Measurements from ENCODE around the gene CDK19.
"Not testable (repeated sequence)": the region's sequence is repeated elsewhere in the genome, so short reads cannot be mapped to it uniquely, and the experiment has no call there.

The CDK19 gene

DNA sequence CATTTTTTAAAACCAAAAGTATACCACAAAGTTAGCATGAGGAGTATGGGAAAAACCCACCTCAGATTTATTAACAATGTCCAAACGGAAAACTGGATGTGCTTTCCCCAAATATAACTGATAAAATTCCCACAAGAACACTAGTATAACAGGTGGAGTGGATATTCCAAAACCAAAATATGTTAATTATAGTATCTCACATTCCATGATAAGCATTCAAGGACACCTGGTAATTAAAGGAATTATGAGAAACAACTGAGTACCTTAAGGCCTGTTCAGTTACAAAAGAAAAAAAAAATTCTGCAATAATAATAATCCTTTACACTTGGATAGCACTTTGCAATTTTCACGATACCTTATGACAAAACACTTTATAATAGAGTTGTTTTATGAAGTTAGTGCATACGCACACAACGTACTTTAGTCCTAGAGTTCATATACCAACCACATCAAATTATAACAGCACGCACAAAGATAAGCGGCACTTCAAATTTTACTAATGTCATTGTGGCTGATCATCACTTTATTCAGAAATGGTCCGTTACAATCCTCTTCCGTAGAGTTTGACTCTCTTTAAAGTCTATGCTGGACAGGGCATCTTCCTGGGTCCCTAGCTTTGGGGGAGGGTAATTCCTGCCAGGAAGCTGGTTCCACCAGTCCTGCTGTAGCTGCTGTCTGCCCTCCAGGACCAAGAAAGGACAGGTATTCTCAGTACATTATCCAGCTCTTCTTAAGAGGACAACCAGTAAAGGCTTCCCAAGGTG lies 1.7 kb downstream of the CDK19 start:
- no peak for DNase-seq

DNA sequence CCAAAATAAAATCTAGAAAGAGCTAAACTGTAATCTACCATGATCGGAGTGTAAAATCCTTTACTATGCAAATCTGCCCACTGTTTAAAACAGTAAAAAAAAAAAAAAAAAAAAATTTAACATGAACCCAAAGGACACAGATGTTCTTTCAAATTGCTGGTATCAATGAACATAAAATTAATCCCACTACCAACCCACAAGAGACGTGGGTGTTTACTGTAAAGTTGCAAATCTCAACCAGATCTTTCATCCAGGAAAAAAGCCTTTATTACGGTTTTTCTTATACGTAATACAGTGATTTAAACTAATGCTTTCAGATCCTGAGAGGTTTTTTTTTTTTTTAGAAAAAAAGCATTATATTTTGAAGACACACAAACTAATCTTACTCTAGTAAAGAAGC lies 2.5 kb downstream of the CDK19 start:
- DNase-seq, result no peak

DNA sequence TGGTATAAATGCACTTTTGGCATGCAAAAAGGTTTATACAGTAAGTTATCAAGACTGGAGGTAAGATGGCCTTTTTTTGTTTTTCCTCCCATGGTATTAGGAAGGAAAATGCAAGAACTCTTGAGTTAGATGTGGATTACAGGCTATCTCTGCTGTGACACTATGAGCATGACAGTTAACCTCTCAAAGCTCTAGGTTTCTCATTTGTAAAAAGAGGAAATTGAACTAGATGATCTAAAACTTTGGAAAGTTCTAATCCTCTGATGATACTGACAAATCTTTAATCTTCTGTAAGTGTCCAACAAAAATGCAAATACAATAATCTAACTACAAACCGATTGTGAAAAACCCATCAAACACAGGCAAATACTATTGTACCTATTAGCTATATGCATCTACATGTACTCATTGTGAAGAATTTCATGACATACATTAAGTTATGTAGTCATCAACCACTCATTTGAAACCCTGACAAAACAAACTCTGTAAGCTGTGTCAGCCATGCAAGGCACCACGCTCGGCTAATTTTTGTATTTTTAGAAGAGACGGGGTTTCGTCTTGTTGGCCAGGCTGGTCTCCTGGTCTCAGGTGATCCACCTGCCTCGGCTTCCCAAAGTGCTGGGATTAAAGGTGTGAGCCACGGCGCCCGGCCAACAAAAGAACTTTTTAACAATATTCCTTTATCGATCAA lies 4.2 kb downstream of the CDK19 start:
- no peak for DNase-seq

DNA sequence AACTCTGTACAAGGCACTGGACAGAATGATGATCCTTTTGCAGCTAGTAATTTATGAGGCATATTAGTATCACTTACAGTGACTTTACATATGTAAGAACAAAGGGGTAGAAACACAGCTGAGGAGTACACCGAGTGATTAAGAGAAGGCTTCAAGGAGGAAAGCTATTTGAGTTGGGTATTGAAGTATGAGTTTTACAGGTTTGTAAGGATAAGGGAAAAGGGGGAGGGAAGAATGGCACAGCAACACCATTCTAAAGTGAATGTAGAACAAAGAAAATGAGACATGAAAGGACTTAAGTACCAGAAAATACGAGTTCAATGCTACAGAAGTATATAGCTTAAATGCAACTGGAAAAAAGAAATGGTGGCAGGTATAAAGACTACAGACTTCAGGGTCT lies 5.5 kb downstream of the CDK19 start:
- no peak for DNase-seq

DNA sequence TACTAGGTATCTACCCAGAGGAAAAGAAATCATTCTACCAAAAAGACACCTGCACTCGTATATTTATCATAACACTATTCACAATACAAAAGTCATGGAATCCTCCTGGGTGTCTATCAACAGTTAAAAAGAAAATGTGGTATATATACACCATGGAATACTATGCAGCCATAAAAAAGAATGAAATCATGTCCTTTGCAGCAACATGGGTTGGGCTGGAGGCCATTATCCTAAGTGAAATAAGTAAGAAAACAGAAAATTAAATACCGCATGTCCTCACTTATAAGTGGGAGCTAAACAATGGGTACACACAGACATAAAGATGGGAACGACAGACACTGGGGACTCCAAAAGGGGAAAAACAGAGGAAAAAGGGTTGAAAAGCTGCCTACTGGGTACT lies 13.1 kb downstream of the CDK19 start:
- DNase-seq, result not testable (repeated sequence)

DNA sequence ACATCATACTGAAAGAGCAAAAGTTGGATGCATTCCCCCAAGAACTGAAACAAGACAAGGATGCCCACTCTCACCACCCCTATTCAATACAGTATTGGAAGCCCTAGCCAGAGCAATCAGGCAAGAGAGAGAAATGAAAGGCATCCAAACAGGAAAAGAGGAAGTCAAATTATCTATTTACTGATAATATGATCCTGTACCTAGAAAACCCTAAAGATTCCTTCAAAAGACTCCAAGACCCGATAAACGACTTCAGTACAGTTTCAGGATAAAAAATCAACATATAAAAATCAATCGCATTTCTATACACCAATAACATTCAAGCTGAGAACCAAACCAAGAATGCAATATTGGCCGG lies 14.5 kb downstream of the CDK19 start:
- no peak for DNase-seq

DNA sequence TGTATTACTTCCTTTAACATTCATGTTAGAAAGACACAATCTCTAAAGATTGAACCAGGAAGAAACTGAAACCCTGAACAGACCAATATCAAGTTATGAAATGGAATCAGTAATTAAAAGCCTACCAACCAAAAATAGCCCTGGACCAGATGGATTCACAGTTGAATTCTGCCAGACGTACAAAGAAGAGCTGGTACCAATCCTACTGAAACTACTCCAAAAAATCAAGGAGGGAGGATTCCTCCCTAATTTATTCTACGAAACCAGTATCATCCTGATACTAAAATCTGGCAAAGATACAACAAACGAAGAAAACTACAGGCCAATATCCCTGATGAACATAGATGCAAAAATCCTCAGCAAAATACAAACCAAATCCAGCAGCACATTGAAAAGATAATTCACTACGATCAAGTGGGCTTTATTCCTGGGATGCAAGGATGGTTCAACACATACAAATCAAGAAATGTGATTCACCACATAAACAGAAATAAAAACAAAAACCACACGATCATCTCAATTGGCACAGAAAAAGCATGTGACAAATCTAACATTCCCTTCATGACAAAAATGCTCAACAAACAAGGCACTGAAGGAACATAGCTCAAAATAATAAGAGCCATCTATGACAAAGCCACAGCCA lies 15.0 kb downstream of the CDK19 start:
- no peak for DNase-seq

DNA sequence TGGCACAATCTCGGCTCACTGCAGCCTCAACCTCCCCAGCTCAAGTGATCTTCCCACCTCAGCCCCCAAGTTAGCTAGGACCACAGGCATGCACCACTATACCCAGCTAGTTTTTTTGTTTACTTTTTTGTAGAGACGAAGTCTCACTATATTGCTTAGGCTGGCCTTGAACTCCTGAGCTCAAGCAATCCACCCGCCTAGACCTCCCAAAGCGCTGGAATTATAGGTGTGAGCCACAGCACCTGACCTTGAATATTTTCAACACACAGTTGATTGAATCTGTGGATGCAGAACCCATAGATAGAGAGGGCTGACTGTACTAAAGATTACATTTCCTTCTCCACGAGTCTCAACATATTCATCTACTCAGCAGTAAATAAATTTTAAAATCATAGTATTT lies 15.6 kb downstream of the CDK19 start:
- no peak for DNase-seq

DNA sequence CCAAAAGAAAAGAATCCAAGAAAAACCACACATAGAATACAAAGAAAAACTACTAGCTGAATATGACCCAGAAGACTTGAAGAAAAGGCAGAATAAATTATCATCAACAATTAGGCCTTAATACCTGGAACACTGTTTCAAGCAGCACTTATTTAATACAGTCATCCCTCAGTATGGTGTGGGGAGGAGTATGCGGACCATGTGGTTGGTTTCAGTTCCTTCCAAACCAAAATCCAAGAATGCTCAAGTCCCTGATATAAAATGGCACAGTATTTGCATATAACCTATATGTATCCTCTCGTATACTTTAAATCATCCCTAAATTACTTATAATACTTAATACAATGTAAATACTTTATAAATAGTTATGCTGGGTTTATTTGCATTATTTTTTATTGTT lies 16.1 kb downstream of the CDK19 start:
- DNase-seq, result no peak

DNA sequence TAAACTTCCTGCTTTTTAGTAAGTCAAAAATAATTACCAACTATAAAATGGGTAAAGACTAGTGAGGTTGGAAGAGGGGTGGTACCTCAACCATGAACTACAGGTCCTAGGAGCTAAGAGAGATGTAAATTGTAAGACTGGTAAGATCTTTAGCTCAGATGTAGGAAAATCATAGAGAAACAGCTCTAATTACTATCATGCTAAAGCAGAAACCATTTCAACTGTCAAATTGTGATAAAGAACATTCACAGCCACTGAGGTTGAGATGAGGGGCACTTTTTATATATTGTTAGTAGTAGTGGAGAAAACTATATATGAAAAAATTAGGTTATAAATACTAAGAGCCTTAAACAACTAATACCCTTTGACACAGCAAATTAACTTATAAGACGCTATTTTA lies 20.0 kb downstream of the CDK19 start:
- DNase-seq, result no peak

DNA sequence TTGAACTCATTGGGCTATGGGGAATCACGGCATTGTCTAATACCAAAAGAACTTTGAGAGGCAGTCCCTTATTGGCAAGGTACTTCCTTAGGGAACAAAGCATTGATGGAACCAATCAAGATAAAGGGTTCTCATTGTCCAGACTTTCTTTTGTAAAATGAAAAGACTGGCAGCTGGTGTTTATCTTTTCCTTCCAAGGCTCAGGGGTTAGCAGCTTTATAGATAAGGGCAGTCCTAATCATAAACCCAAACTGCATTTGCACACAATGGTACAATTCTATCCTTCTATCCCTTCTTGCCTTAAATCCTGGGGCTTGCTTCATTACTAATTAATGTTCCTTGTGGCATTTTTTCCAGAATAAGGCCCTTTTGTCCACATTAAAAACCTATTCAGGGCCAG lies 28.6 kb downstream of the CDK19 start:
- DNase-seq, result no peak

DNA sequence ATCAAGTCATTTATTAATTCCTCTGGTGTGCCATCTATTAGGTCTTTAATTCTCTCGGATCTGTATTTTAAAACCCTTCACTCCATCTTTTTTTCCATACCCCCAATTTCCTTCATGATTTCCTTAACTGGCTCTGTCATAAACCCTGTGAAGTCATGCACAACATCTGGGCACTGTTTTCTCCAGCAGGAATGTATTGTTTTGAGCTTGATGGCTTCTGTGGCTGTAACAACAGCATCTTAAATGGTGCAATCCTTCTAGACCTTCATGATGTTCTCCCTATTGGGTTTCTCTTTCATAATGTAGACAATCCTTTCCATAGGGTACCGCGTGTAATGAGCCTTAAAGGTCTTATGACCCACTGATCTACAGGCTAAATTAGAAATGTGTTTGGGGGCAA lies 29.0 kb downstream of the CDK19 start:
- DNase-seq, result no peak

DNA sequence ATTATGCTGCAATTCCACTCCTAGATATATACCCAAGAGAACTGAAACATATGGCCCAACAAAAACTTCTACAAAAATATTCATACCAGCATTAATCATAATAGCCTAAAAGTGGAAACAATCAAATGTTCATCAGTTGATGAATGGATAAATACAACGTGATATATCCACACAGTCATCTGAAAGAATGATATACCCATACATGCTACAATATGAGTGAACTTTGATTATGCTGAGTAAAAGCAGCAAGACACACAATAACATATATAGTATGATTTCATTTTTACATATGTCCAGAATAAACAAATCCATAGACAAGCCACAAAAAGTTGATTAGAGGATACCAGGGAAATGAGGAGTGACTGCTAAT lies 30.7 kb downstream of the CDK19 start:
- DNase-seq, result no peak

DNA sequence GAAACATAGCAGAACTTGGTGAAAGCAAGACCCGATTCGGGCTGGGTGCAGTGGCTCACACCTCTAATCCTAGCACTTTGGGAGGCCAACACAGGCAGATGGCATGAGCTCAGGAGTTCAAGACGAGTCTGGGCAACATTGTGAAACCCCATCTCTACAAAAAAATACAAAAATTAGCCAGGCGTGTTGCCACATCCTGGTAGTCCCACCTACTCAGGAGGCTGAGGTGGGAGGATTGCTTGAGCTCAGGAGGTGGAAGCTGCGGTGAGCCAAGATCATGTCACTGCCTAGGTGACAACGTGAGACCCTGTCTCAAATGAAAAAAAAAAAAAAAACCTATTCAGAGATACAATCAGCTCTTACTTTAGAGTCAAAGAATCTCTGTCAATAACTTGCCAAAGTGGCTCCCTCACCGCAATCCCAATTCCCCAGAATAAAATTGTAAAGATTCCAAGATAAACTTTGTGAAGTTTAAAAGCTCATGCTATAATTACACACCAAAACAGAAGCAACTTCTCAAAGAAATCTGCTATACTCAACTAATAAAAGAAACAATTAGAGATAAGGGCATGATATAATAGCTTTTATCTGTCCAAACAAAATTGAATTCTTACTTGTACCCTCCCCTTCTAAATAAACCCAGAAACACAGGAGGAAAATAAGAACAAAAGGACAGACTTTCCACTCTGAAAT lies 33.6 kb downstream of the CDK19 start:
- no peak for DNase-seq

DNA sequence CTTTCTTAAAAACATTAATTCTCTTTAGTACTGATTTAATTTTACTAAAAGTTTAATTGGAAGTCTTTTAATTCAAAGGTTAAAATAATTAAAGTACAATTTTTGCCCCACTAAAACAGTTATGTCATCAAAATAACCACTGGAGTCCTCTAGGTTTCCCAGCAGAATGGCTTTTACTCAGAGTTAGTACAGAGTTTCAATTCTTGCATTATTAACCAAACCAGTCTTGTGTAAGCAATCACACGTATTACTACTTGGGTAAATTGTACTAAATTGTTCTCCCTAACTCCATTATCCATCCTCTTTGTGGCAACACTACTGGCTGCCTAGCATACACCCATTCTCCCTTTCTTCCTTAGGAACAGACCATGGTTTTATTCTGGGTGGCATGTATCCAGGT lies 36.9 kb downstream of the CDK19 start:
- DNase-seq, result no peak

DNA sequence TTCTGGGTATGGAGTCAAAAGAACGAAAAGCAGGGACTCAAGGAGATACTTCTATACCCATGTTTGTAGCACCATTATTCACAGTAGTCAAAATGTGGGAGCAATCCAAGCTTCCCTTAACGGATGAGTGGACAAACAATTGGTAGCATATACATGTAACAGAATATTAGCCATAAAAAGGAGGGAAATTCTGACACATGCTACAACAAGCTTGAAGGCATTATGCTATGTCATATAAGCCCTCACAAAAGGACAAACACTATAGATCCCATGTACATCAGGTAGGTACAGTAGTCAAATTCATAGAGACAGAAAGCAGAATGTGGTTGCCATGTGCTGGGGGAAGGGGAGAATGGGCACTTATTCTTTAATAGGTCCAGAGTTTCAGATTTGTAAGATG lies 37.6 kb downstream of the CDK19 start:
- no peak for DNase-seq

DNA sequence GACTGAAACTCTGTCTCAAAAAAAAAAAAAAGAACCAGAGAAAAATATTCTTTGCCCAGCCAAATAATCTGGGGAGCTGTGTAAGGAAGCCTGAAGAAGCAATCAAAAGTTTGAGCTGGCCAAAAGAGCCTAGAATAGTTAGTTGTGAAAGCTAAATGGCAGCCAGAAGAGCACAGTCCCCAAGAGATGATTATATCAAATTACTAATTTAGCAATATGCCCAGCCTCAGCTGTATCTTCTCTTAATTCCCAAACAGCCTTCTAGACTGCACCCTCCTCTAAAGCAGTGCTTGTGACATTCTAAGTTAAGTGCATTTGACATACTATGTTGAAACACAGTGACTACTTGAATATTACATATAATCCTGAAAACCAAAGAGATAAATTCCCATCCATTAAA lies 38.9 kb downstream of the CDK19 start:
- no peak for DNase-seq

DNA sequence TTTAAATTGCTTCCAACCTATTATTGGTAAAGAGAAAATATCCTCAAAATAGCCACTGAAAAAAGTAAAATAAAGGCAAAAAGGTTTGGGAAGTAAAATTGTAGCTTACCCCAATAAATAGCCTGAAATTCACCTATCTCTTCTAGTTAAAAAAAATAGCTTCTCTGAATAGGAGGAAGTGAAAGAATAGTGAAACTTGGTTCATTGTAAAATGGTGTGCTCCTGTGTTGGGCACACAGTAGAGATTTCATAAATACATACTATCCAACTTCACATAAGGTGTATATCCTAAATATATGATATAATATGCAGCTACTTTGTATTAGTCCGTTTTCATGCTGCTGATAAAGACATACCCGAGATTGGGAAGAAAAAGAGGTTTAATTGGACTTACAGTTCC lies 45.3 kb downstream of the CDK19 start:
- no peak for DNase-seq

DNA sequence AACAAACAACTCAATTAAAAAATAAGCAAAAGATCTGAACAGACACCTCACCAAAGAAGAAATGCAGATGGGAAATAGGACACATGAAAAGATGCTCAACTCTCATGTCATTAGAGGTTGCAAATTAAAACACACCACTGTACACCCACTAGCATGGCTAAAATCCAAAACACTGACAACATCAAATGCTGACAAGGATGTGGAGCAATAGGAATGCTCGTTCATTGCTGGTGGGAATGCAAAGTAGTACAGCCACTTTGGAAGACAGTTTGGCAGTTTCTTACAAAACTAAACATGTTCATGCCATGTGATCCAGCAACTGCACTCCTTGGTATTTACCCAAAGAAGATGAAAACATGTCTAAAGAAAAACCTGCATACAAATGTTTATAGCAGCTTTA lies 47.2 kb downstream of the CDK19 start:
- no peak for DNase-seq

DNA sequence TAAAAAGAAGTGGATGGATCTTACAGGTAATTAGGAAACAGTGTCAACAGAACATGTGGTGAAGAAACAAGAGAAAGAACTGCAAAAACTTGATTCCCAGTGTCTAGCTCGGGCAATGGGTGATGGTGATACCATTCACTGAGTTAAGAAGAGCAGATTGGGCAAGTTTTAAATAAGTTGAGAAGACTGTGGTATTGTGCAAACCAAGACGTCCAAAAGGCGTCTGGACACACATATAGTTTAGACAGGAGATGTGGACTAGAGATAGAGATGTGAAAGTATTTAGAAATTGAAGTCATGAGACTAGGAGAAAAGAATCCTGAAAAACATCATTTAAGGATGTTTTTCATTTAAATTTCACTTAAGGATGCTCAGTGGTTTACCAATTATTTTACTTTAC lies 53.9 kb downstream of the CDK19 start:
- DNase-seq, result no peak

DNA sequence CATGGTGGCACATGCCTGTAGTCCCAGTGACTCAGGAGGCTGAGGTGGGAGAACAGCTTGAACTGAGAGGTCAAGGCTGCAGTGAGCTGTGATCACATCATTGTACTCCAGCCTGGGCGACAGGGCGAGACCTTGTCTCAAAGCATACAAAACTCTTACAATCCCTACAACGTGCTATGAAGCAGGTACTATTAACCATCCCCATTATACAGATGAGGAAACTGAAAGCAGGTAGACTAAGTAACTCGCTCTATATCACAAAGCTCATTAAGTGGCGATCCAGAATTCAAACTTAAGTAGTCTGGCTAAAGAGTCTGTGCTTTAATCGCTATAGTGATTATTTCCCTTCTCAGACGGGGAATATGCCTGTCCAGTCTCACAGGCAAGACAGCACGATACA lies 54.7 kb downstream of the CDK19 start:
- DNase-seq, result no peak

DNA sequence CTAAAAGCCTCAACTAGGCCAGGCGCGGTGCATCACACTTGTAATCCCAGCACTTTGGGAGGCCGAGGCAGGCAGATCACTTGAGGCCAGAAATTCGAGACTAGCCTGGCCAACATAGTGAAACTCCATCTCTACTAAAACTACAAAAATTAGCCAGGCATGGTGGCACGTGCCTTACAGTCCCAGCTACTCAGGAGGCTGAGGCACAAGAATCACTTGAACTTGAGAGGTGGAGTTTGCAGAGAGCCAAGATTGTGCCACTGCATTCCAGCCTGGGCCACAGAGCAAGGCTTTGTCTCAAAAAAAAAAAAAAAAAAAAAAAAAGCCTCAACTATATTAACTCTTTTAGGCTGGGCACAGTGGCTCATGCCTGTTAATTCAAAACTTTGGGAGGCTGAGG lies 55.2 kb downstream of the CDK19 start:
- DNase-seq, result not testable (repeated sequence)

DNA sequence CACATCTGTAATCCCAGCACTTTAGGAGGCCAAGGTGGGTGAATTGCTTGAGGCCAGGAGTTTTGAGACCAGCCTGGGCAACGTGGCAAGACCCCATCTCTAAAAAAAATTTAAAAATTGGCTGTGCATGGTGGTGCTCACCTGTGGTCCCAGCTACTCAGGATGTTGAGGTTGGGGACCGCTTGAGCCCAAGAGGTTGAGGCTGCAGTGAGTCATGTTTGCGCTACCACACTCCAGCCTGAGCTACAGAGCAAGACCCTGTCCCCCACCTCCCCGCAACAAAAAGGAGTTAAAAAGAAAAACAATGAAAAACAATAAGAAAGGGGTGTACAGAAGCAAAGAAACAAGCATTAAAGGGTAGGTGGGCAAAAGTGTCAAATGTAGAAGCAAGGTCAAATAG lies 57.3 kb downstream of the CDK19 start:
- DNase-seq, result no peak

DNA sequence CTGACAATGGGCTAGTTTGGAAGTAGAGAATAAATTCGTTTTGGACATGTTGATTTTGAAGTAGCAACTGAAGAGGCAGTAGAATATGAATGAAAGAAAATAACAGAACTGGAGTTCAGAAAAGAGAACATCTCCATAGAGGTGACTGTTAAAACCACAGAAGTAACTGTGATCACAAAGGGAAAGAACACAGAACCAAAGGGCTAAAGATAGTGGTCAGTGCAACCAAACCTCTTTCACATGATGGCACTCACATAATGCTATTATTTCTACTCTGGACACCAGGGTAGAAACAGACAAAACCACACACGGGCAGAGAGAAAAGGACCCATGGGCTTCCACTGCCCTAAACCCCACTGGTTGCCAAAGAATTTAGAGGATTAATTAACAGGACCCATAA lies 58.5 kb downstream of the CDK19 start:
- no peak for DNase-seq

All from activated CD4-positive, alpha-beta T cell treated with anti-CD3 and anti-CD28 coated beads, Interleukin-2, amount 50 U/mL, for 1 hour (primary cell).